WERI-Rb-1 (cell line): Measurements from ENCODE around the gene MICU1.
"Not testable (repeated sequence)": the region's sequence is repeated elsewhere in the genome, so short reads cannot be mapped to it uniquely, and the experiment has no call there.

Experiments
- DNase-seq: peaks from one replicate; pipeline ENCODE4 v3.0.0-alpha.2; 2020
- H3K27ac ChIP-seq: fragments of 250-450 bp; sonication (Bioruptor Pico); 2 replicates; pipeline ENCODE4 v1.5.1; 2020; ENCODE audit warnings: mild to moderate bottlenecking, moderate library complexity
- H3K27me3 ChIP-seq: fragments of 250-450 bp; sonication (Bioruptor Pico); 2 replicates; pipeline ENCODE4 v1.5.1; 2021; ENCODE audit warnings: mild to moderate bottlenecking, low read depth, moderate library complexity; ENCODE audit not compliant: insufficient read depth, severe bottlenecking
- H3K36me3 ChIP-seq: fragments of 250-450 bp; sonication (Bioruptor Pico); 2 replicates; pipeline ENCODE4 v1.5.1; 2020; ENCODE audit warnings: mild to moderate bottlenecking, moderate library complexity
- H3K4me3 ChIP-seq: 2 replicates; pipeline ENCODE4 v1.5.1; 2011; ENCODE audit warnings: low read depth, mild to moderate bottlenecking, control low read depth, low read length
- H3K9me3 ChIP-seq: fragments of 250-450 bp; sonication (Bioruptor Pico); 2 replicates; pipeline ENCODE4 v1.5.1; 2021; ENCODE audit warnings: mild to moderate bottlenecking, moderate library complexity; ENCODE audit not compliant: severe bottlenecking
- CTCF ChIP-seq: IDR thresholded peaks from 2 replicates; pipeline ENCODE4 v1.5.1; 2011; ENCODE audit warnings: low read depth, mild to moderate bottlenecking, control low read depth, inconsistent platforms, low read length

MICU1 gene

GRCh38 chr10:72328045-72328828 is 297.6 kb downstream of the MICU1 start:
- H3K9me3 ChIP-seq: no peaks in the 10 kb centered on the region
- peak overlapping the region; percentile 25 for H3K27ac ChIP-seq
- H3K36me3 ChIP-seq: peaks cover 3% of the 10 kb centered on the region
- DNase-seq: peak; percentile 86
- H3K27me3 ChIP-seq: no peaks in the 10 kb centered on the region
- peak; percentile 76 for TF ChIP-seq CTCF
- H3K4me3 ChIP-seq: no peak overlapping the region

GRCh38 chr10:72326665-72327603 is 298.9 kb downstream of the MICU1 start:
- not testable (repeated sequence) for DNase-seq, H3K9me3 ChIP-seq, H3K36me3 ChIP-seq, H3K27me3 ChIP-seq, H3K27ac ChIP-seq, H3K4me3 ChIP-seq

- H3K4me3 ChIP-seq, H3K27ac ChIP-seq, DNase-seq, H3K9me3 ChIP-seq, H3K27me3 ChIP-seq, H3K36me3 ChIP-seq: not testable (repeated sequence)
Observed at GRCh38 chr10:72325243-72326175, 300.4 kb downstream of the MICU1 start.

GRCh38 chr10:72323771-72324191 is 302.1 kb downstream of the MICU1 start:
- TF ChIP-seq CTCF: no peak
- H3K27ac ChIP-seq: 0 out of 2 replicates have a peak overlapping the region, but pooled peaks have one; percentile 37
- DNase-seq: no peak

GRCh38 chr10:72323108-72323749 is 302.6 kb downstream of the MICU1 start:
- no peak for DNase-seq
- H3K4me3 ChIP-seq: no peak overlapping the region
- no peaks in the 10 kb centered on the region for H3K27me3 ChIP-seq
- H3K27ac ChIP-seq: peak overlapping the region; percentile 95
- TF ChIP-seq CTCF: no peak
- H3K9me3 ChIP-seq: no peaks in the 10 kb centered on the region
- H3K36me3 ChIP-seq: no peaks in the 10 kb centered on the region

More at GRCh38 chr10:72323771-72324191, 302.1 kb downstream of the MICU1 start:
- Histone ChIP-seq H3K4me3 (no peak overlapping the region), H3K36me3 (no peaks in the 10 kb centered on the region), H3K9me3 (no peaks in the 10 kb centered on the region), H3K27me3 (no peaks in the 10 kb centered on the region)
